Activated naive CD8-positive, alpha-beta T cell treated with anti-CD3 and anti-CD28 coated beads for 36 hours (primary cell): ENCODE data around the gene ANAPC7. TPM values are rescaled to one million over a fixed set of nuclear protein-coding genes. Genes with fewer than 3 reads are reported as not detected.
"Not testable (repeated sequence)": the region's sequence is repeated elsewhere in the genome, so short reads cannot be mapped to it uniquely, and the experiment has no call there.

Source experiments
- DNase-seq: peaks from one replicate; pipeline ENCODE4 v3.0.0; 2021
- H3K27ac Mint-ChIP-seq: one replicate; pipeline ENCODE4 v1.8.0; 2022; ENCODE audit warnings: mild to moderate bottlenecking, moderate library complexity, mixed read lengths
- H3K27me3 Mint-ChIP-seq: one replicate; pipeline ENCODE4 v1.8.0; 2022; ENCODE audit warnings: mild to moderate bottlenecking, mixed read lengths
- H3K36me3 Mint-ChIP-seq: one replicate; pipeline ENCODE4 v1.8.0; 2021; ENCODE audit warnings: mild to moderate bottlenecking, mixed read lengths
- H3K4me1 Mint-ChIP-seq: one replicate; pipeline ENCODE4 v1.8.0; 2021; ENCODE audit warnings: mixed read lengths
- H3K4me3 Mint-ChIP-seq: one replicate; pipeline ENCODE4 v1.8.0; 2022; ENCODE audit warnings: mild to moderate bottlenecking, moderate library complexity, mixed read lengths
- H3K9me3 Mint-ChIP-seq: one replicate; pipeline ENCODE4 v1.8.0; 2022; ENCODE audit warnings: mixed read lengths
- total RNA-seq, 2 experiments: library from RNA; stranded (reverse); gene quantifications; one replicate each; pipeline ENCODE4 v1.2.3, GENCODE V29; 2021

ANAPC7 gene
- total RNA-seq, 2 experiments from 2014 or later: 66.6 to 67.5 TPM

GRCh38 chr12:110405126-110405662, 1.7 kb upstream of the ANAPC7 start:
- Mint-ChIP-seq H3K36me3 (peaks cover 22% of the 10 kb centered on the region), H3K4me1 (peaks cover 24% of the 10 kb centered on the region)
- not testable (repeated sequence) for H3K27me3 Mint-ChIP-seq, H3K27ac Mint-ChIP-seq, H3K4me3 Mint-ChIP-seq, DNase-seq, H3K9me3 Mint-ChIP-seq

GRCh38 chr12:110403976-110404682, 621 bp upstream of the ANAPC7 start:
- peaks cover 28% of the 10 kb centered on the region for H3K4me1 Mint-ChIP-seq
- H3K36me3 Mint-ChIP-seq: peaks cover 28% of the 10 kb centered on the region
- H3K27me3 Mint-ChIP-seq: no peaks in the 10 kb centered on the region
- H3K9me3 Mint-ChIP-seq: no peaks in the 10 kb centered on the region
- H3K4me3 Mint-ChIP-seq: peak overlapping the region; percentile 99
- peak overlapping the region; percentile 99 for H3K27ac Mint-ChIP-seq
- DNase-seq: peak; percentile 78

- no peak overlapping the region for H3K4me3 Mint-ChIP-seq
- H3K9me3 Mint-ChIP-seq: no peaks in the 10 kb centered on the region
- no peaks in the 10 kb centered on the region for H3K27me3 Mint-ChIP-seq
- peaks cover 9% of the 10 kb centered on the region for H3K4me1 Mint-ChIP-seq
- H3K36me3 Mint-ChIP-seq: peaks cover 39% of the 10 kb centered on the region
- no peak for DNase-seq
- no peak overlapping the region for H3K27ac Mint-ChIP-seq
Measured at GRCh38 chr12:110382683-110383082, 20.8 kb downstream of the ANAPC7 start.

GRCh38 chr12:110379631-110380030, 23.9 kb downstream of the ANAPC7 start:
- H3K27ac Mint-ChIP-seq: no peak overlapping the region
- no peaks in the 10 kb centered on the region for H3K27me3 Mint-ChIP-seq
- peaks cover 38% of the 10 kb centered on the region for H3K36me3 Mint-ChIP-seq
- H3K4me3 Mint-ChIP-seq: no peak overlapping the region
- peaks cover 5% of the 10 kb centered on the region for H3K4me1 Mint-ChIP-seq
- no peak for DNase-seq
- no peaks in the 10 kb centered on the region for H3K9me3 Mint-ChIP-seq

- H3K27me3 Mint-ChIP-seq: no peaks in the 10 kb centered on the region
- peaks cover 36% of the 10 kb centered on the region for H3K36me3 Mint-ChIP-seq
- H3K27ac Mint-ChIP-seq: no peak overlapping the region
- no peak overlapping the region for H3K4me3 Mint-ChIP-seq
- no peak for DNase-seq
- peaks cover under 1% of the 10 kb centered on the region for H3K4me1 Mint-ChIP-seq
- no peaks in the 10 kb centered on the region for H3K9me3 Mint-ChIP-seq
Measured at GRCh38 chr12:110379197-110379596, 24.3 kb downstream of the ANAPC7 start.

- H3K9me3 Mint-ChIP-seq, H3K4me1 Mint-ChIP-seq, H3K27me3 Mint-ChIP-seq, H3K4me3 Mint-ChIP-seq, H3K27ac Mint-ChIP-seq, DNase-seq: not testable (repeated sequence)
- peaks cover 36% of the 10 kb centered on the region for H3K36me3 Mint-ChIP-seq
Measured at GRCh38 chr12:110378131-110378790, 25.2 kb downstream of the ANAPC7 start.

- Mint-ChIP-seq H3K27ac (no peak overlapping the region), H3K36me3 (peaks cover 19% of the 10 kb centered on the region)
Measured at GRCh38 chr12:110373962-110374611, 29.4 kb downstream of the ANAPC7 start.

GRCh38 chr12:110373425-110373824, 30.1 kb downstream of the ANAPC7 start:
- Mint-ChIP-seq H3K27me3 (no peaks in the 10 kb centered on the region), H3K36me3 (peaks cover 13% of the 10 kb centered on the region), H3K9me3 (no peaks in the 10 kb centered on the region), H3K4me3 (no peak overlapping the region), H3K4me1 (no peaks in the 10 kb centered on the region), H3K27ac (no peak overlapping the region)
- no peak for DNase-seq

More at GRCh38 chr12:110373962-110374611, 29.4 kb downstream of the ANAPC7 start:
- no peak for DNase-seq
- Mint-ChIP-seq H3K9me3 (no peaks in the 10 kb centered on the region), H3K27me3 (no peaks in the 10 kb centered on the region), H3K4me3 (no peak overlapping the region), H3K4me1 (no peaks in the 10 kb centered on the region)

GRCh38 chr12:110373025-110373424, 30.5 kb downstream of the ANAPC7 start:
- no peak for DNase-seq
- H3K4me1 Mint-ChIP-seq: no peaks in the 10 kb centered on the region
- H3K27ac Mint-ChIP-seq: no peak overlapping the region
- peaks cover 10% of the 10 kb centered on the region for H3K36me3 Mint-ChIP-seq
- no peaks in the 10 kb centered on the region for H3K9me3 Mint-ChIP-seq
- no peaks in the 10 kb centered on the region for H3K27me3 Mint-ChIP-seq
- H3K4me3 Mint-ChIP-seq: no peak overlapping the region

GRCh38 chr12:110372056-110372425, 31.5 kb downstream of the ANAPC7 start:
- H3K4me3 Mint-ChIP-seq: no peak overlapping the region
- no peak overlapping the region for H3K27ac Mint-ChIP-seq
- DNase-seq: no peak
- no peaks in the 10 kb centered on the region for H3K27me3 Mint-ChIP-seq
- peaks cover 10% of the 10 kb centered on the region for H3K36me3 Mint-ChIP-seq
- H3K9me3 Mint-ChIP-seq: no peaks in the 10 kb centered on the region
- no peaks in the 10 kb centered on the region for H3K4me1 Mint-ChIP-seq

- H3K4me1 Mint-ChIP-seq: no peaks in the 10 kb centered on the region
- H3K36me3 Mint-ChIP-seq: peaks cover 10% of the 10 kb centered on the region
- H3K9me3 Mint-ChIP-seq: no peaks in the 10 kb centered on the region
- H3K4me3 Mint-ChIP-seq: no peak overlapping the region
- H3K27me3 Mint-ChIP-seq: no peaks in the 10 kb centered on the region
- H3K27ac Mint-ChIP-seq: no peak overlapping the region
- DNase-seq: no peak
Measured at GRCh38 chr12:110371408-110372055, 32.0 kb downstream of the ANAPC7 start.

- H3K4me1 Mint-ChIP-seq: no peaks in the 10 kb centered on the region
- DNase-seq: no peak
- no peak overlapping the region for H3K4me3 Mint-ChIP-seq
- H3K27me3 Mint-ChIP-seq: no peaks in the 10 kb centered on the region
- no peaks in the 10 kb centered on the region for H3K9me3 Mint-ChIP-seq
- peaks cover 6% of the 10 kb centered on the region for H3K36me3 Mint-ChIP-seq
- no peak overlapping the region for H3K27ac Mint-ChIP-seq
Measured at GRCh38 chr12:110370732-110371231, 32.7 kb downstream of the ANAPC7 start.

GRCh38 chr12:110369992-110370391, 33.5 kb downstream of the ANAPC7 start:
- Mint-ChIP-seq H3K27me3 (no peaks in the 10 kb centered on the region), H3K27ac (no peak overlapping the region), H3K4me1 (no peaks in the 10 kb centered on the region), H3K4me3 (no peak overlapping the region), H3K9me3 (no peaks in the 10 kb centered on the region), H3K36me3 (peaks cover 4% of the 10 kb centered on the region)
- no peak for DNase-seq

- H3K27ac Mint-ChIP-seq: no peak overlapping the region
- no peaks in the 10 kb centered on the region for H3K4me1 Mint-ChIP-seq
Measured at GRCh38 chr12:110367181-110367864, 36.2 kb downstream of the ANAPC7 start.

More at GRCh38 chr12:110367181-110367864, 36.2 kb downstream of the ANAPC7 start:
- Mint-ChIP-seq H3K36me3 (no peaks in the 10 kb centered on the region), H3K4me3 (no peak overlapping the region), H3K27me3 (no peaks in the 10 kb centered on the region), H3K9me3 (no peaks in the 10 kb centered on the region)
- no peak for DNase-seq
